Stimulated activated naive CD8-positive, alpha-beta T cell treated with anti-CD3 and anti-CD28 coated beads, Interleukin-15, Interleukin-2, amounts not matched to agents 100 U/mL and 50 U/mL, for 24 hours (primary cell): ENCODE results near the gene LMBRD2.
A peak's percentile ranks its signal among the peaks of the same experiment; 100 is the strongest.
"Not testable (repeated sequence)": the region's sequence is repeated elsewhere in the genome, so short reads cannot be mapped to it uniquely, and the experiment has no call there.

Experiments used
- ATAC-seq: fragments of 150-1000 bp; cut with Tn5 transposase; one replicate; pipeline ENCODE4 v1.10.0; 2021
- DNase-seq: peaks from one replicate; pipeline ENCODE4 v3.0.0; 2021

The LMBRD2 gene

DNA sequence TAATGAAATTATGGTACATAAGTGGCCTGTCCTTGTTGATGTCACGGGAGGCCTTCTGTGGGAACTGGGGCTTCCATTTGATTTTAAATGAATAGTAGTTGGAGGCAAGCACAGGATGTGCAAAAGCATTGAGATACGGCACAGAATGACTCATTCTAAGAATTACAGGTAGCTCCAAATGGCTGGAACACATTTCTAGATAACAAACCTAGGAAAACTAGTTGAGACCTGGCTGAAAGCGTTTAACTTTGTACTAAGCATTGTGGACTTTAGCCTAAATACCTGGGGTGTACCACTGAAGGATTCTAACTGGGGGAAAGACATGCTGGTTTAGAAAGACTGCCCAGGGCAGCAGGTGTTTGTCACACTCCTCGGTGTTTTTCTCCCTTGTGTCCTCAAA, 9.7 kb upstream of the LMBRD2 start:
- DNase-seq (no peak), ATAC-seq (no peak)

DNA sequence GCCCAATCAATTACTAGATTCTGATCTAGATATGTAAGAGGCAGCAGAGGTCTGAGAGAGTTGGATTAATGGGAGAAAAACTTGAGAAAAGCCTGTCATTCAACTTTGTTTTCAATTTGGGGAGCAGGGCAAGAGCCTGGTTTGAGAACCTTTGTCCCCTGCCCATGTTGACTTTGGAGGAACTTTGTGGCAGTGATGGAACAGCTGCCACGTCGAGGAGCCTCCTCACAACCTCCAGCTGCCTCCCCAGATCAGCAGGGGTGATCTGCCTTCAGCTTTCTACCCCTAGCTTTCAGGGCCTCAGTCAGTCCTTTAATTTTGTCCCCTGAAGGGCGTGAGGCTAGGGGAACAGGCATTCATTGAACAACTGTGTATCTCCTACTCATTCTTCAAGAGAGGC, 8.9 kb upstream of the LMBRD2 start:
- ATAC-seq = no peak
- no peak for DNase-seq

DNA sequence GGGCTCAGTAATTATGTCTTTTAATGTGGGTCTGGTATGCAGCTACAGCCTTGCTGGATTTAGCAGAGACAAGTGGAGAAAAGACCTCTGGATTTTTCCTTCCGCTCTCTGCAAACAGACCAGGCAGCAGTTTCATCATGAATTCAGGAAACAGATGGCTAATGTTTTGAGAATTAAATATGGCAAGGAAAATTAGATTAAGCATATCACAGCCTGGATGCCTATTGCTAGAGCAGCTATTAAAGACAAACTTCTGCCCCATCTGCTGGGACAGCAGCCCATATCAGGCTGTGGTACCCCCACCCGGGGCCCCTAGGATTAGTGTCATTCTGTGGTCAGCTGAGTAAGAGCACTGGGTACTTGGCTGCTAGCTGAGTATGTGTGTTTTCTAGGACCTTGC, 6.5 kb upstream of the LMBRD2 start:
- ATAC-seq (no peak), DNase-seq (no peak)

DNA sequence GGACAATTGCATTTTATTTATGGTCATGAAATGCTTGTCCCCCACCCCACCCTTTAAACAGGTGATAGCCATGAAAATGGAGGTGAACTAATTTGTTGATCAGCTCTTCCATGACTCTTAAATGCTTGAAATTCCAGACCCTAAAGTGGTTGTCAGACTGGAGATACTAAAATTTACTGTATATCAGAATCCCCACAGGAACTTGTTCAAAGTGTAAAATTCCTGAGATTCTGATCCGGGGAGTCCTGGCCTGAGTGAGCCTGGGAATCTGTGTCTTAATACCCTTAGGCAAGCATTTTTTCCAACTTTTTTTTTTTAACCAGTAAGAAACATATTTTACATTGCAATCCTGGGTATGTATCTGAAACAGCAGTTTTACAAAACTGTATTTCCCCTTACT, 4.9 kb upstream of the LMBRD2 start:
- DNase-seq (no peak), ATAC-seq (no peak)

DNA sequence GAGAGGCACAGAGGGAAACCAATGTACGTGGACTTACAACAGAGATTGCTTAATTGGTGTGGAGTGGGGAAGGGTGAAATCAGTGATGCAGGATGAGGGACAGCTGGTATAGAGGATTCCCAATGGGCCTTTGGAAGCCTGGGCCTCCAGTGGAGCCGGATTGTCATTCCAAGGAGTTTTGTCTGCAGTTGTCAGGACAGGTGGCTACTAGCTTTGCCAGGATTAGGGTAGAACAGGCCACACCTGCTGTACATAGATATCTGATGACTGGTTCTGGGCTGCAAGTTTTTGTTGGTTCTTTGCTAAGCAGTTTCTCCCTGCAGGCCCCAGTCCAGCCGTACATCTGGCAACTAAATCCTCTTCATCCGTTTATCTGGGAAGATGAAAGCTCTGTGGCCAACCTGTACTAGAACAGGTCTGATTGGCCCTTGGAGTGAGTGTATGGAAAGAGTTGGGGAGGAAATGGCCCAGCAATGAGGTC, 4.5 kb upstream of the LMBRD2 start:
- no peak for DNase-seq
- no peak for ATAC-seq

DNA sequence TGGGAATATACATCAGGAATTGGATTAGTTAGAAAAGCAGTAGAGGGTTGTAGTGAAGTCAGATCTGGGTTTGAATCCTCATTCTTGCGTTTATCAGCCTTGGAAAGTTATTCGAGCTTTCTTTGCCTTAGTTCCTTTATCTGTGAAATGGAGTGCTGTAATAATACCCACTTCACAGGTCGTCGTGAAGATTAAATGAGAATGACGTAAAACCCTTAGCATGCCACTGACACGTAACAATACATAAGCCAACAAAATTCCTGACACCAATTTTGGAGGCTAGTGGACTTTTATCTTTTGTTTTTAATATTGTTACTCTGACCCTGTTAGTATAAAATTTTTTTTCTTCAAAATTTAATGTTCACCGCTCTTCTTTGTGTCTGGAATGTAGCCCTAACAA, 3.6 kb upstream of the LMBRD2 start:
- DNase-seq = no peak
- ATAC-seq = no peak

DNA sequence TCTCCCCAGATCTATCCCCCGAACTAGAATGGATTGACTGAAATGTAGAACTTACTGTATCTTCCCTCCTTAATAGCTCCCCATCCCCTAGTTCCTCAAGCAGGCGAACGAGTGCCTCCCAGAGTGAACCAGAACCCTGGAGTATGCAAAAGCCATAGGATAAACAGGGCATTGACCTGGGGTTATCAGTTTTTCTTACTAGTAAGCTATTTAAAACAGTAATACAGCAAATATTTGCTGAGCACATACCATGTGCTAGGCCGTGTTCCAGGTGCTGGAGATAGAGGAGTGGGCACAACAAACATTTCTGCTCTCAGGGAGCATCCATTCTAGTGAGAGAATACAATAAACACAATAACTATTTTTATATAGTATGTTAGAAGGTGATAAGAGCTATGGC, 2.0 kb upstream of the LMBRD2 start:
- DNase-seq (no peak), ATAC-seq (no peak)

DNA sequence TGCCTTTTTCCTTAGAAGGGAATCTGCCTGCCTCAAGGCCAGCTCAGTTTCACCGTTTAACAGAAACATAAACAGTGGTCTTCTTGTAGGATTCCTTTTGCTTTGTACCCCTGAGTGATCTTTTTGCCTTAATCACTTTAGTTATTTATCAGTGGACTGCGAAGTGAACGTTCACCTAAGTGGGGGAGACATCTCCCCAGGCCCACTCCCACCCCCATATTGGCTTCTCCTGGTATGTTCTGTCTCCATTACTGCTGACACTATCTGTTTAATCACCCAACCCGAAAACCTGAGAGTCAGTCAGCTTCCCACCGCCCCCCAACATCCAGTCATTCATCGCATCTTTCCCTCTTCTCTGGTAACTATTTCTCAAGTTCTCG, 1.6 kb upstream of the LMBRD2 start:
- DNase-seq (no peak), ATAC-seq (no peak)

DNA sequence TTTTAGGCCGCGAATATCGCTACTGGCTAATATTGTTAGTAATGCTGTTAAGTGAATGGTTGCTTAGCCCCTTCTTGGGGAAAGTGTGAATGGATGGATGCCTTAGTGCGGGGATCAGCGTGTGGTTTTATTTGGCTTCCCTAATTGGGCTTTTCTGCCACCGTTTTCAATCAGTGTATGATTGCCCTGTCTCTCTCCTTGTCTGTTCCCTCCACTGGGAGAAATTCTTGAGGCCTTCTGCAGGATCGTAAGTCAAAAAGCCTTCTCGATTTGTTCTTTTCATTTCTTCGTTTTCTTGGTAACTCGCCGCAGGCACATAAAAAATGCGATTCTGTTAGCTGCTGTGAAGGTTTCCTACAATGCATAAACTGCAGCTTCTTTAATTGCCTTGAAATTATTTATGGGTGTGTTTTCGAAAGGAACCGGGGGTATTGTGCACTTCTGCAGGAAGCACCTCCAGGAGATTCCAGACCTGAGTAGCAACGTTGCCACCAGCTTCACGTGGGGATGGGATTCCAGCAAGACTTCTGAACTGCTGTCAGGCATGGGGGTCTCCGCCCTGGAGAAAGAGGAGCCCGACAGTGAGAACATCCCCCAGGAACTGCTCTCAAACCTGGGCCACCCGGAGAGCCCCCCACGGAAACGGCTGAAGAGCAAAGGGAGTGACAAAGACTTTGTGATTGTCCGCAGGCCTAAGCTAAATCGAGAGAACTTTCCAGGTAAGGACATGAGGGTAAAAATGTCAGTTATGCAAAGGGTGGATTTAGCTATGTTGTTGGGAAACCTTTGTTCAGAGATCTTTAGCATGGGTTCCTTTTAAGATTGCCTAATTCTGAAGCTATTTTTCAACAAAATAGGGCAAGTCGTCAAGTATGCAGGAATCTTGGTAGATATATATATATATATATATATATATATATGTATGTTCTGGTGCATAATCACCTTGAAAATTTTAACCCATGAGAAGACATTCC, 924 bp upstream of the LMBRD2 start:
- DNase-seq = no peak
- no peak for ATAC-seq

DNA sequence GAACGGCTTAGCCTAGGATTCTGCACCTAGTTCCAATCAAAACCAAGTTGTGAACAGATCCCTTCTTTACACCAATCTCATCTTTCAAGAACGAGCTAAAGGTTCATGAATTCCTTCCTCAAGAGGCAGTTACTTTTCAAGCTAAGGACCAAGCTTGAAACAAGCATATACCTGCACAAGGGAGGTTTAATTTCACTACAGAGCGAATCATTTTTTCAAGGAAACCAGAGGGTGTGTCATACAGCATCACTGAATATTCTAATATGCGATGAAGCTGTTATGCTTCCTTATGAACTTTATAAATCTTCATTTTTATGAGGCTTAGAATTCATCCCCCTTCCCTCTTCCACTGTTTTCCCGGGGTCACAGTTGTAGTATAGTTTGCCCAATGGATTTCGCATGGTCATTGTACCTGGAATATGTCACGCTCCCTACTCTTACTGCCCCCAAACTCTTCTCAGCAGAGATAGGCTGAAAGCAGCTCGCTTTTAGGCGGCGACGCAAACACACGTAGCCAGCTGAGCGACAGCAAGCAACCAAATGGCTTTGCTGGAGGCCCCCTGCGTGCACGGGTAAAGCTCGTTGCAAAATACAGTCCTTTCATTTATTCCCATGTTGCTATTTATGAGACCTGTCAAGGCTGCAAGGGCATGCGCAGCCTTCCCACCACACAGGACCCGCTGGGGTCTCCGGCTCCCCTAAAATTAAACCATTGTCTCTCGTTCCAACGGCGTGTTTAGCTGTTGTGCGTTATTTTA, 832 bp downstream of the LMBRD2 start:
- DNase-seq (peak; percentile 65), ATAC-seq (peak; percentile 24)

DNA sequence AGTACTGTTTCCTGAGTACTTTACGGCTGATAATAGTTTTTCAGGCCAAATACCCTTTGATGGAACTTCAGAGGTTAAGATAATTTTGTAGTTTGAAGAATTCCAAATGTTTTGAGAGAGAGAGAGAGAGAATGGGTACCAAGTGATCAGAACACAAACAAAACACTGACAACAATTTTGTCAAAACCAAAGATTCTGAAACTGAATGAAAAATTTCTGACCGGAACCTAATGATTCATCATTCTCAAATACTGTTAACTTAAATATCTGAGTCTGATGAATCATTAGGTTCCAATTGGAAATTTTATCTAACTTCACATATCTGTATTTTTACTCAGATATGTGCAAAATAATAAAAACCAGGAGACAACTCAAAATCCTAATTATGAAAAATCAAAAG, 4.0 kb downstream of the LMBRD2 start:
- ATAC-seq (no peak), DNase-seq (no peak)

DNA sequence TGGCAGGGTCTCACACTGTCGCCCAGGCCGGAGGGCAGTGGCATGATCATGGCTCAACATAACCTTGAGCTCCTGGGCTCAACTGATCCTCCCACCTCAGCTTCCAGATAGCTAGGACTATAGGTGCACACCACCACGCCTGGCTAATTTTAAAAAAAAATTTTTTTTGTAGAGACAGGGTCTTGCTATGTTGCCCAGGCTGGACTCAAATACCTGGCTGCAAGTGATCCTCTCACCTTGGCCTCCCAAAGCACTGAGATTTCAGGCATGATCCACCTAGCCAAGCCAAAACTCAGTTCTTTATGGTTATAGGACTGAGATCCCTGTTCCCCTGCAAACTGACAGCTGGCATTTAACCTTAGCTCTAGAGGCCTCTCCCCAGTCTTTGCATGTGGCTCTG, 5.3 kb downstream of the LMBRD2 start:
- DNase-seq (no peak), ATAC-seq (no peak)

DNA sequence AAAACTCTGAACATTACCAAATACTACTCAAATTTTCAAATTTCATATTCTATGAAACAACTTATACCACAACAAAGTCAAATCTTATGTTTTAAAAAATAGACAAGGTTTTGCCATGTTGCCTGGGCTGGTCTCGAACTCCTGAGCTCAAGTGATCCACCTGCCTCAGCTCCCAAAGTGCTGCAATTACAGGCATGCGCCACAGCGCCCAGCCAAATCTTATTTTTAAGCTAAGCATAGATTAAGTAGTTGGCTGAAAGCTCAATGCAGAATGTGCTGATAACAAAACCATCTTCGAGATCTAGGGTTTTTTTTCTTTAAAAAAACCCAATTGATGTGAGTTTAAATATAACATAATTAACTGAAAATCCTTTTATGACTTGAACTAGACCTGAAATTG, 6.4 kb downstream of the LMBRD2 start:
- ATAC-seq (no peak), DNase-seq (no peak)

DNA sequence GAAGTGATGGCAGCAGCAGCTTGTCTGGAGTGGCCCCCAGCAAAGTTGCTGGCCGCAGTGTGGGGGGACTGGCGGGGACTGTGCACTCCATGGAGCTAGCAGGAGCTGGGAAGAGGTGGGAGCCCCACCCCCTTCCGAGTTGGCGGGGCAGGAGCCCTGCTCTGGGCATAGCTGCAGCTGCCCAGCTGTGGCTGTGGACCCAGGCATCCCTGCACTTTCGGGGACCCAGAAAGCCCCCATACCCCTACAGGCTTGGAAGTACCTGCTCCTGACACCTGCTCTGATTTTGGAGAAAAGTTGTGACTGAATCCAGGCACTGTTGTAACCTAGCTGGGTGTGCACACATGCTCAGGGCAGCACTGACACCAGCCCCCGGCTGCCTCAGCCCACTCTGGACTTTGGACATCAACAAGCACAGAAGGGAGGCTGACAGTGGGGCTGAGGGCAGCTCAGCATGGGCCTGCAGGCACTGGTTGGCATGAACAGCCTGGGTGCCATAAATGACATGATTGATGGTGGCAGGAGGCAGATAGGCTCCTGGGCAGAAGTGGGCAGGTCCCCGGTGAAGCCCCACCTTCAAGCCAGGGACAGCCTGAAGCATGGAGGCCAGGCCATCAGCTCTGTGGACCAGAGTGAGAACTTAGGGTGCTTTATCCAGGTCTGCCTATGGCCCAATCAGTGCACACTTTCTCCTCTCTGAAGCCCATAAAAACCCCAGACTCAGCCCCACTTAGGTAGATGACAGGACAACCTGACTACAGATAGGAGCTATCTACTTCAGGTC, 12.6 kb downstream of the LMBRD2 start:
- no peak for ATAC-seq

DNA sequence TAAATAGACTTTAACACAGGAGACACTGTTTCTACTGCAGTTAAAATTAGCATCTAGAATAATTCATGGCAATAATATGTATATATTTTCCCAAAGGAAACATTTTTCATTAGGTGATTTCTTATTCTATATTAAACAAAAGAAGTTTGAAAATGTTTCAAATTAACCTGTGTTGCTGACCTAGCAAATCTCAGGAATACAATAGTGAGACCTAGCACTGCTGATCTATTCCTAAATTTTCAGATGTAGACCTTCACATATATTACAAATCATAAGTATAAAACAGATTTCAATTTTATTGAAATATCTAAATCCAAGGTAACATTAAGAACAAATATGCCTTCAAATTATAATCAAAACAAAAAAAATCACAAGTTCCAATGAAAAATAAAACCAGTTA, 15.1 kb downstream of the LMBRD2 start:
- DNase-seq (no peak), ATAC-seq (no peak)

More for the DNA sequence above, 12.6 kb downstream of the LMBRD2 start:
- DNase-seq = no peak

DNA sequence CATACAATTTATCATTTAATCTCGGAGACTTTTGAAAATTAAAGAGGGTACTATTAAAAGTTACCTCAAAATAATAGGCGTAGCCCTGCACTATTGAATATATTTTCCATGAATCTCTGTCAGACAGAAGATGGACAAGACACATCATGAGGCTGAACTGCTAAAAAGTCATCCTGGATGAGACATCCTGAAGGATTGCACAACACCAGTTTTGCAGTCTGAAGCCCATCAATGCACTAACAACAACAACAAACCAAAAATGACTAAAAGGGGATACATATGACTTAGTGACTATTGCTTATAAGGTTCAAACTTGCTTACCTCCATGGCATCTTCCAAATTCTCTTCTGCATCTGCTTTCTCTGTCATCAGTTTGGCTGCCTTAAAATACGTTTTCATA, 15.7 kb downstream of the LMBRD2 start:
- DNase-seq (no peak), ATAC-seq (no peak)

DNA sequence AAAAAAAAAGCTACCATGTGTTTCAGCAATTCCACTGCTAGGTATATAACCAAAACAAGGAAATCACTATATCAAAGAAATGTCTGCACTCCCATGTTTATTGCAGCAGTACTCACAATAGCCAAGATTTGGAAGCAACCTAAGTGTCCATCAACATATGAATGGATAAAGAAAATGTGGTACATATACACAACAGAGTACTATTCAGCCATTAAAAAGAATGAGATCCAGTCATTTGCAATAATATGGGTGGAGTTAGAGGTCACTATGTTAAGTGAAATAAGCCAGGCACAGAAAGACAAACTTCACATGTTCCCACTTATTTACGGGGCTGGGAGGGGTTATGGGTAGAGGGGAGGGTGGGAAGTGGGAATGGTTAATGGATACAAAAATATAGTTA, 18.7 kb downstream of the LMBRD2 start:
- DNase-seq, ATAC-seq: not testable (repeated sequence)

DNA sequence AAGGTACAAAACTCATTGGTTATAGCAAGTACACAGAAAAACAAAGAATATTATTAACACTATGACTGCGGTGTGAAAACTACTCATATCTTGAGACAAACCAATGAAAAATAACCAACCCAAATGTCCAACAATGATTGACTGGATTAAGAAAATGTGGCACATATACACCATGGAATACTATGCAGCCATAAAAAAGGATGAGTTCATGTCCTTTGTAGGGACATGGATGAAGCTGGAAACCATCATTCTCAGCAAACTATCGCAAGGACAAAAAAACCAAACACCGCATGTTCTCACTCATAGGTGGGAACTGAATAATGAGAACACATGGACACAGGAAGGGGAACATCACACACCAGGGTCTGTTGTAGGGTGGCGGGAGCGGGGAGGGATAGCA, 22.0 kb downstream of the LMBRD2 start:
- not testable (repeated sequence) for ATAC-seq, DNase-seq

DNA sequence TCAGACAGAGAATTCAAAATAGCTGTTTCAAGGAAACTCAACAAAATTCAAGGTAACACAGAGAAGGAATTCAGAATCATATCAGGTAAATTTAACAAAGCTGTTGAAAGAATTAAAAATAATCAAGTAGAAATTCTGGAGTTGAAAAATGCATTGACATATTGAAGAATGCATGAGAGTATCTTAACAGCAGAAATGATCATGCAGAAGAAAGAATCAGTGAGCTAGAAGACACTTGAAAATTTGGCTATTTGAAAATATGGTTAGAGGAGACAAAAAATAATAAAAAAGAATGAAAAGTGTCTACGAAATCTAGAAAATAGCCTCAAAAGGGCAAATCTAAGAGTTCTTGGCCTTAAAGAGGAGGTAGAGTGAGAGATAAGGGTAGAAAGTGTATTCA, 22.9 kb downstream of the LMBRD2 start:
- DNase-seq (no peak), ATAC-seq (no peak)

DNA sequence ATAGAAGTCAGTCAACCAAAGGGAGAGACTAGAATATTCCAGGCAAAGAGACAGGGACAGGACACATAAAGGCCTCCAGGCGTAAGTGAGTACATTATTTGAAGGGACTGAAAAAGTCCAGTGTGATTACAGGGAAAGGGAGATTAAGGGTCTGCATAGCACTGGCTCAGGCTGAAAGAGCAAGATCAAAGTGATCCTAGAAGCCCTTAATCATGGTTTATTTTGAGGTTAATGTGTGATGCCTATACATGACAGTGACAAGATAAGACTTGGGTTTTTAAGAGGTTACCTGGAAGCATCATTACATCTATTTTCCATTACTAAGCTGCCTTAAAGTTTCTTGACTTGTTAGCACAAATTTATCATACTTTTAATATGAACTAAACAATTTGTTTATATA, 25.8 kb downstream of the LMBRD2 start:
- ATAC-seq = peak; percentile 86
- no peak for DNase-seq

DNA sequence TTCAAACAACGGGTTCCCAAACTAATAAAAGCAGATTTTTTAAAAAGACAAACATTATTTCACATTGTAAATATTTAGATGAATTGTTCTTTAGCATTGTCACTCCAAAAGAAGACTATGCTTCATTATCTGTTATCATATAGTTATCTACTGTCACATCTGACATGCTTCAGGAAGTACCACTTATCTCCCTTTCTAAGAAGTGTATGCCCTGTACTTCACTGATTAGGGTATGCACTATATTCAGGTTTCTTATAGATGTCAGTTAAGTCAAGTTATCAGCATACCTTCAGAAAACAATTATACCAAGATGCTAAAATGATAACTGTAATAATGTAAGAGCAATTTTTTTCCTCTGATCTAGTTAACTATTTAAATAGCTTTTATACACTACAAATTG, 40.4 kb downstream of the LMBRD2 start:
- DNase-seq = no peak
- no peak for ATAC-seq

DNA sequence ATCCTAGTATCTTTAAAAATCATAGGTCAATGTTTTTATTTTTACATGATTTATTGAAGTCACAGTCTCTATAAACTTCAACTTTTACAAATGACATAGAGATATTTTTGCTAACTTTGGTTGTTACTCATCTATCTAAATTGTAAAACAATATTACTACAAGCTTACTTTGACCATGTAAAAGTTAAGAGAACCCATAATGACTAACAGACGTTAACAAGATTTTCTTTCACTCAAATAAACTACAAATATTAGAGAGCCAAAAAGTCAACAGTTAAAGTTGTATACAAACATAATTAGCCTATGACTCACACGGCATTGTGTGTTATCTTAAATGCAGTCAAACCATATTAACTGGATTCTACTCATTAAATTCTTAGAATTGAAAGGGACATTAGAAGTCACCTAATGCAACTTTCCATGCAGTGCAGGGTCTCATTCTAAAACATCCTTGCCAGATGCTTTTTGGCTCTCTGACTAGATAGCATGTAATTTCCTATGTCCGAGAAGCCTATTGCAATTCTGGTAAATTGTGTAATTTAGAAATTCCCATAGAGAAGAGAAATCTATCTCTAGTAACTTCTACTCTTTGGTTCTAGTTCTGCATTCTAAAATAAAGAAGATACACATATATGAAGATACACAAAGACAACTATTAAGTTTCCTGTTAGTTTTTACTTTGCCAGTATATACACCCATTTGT, 42.8 kb downstream of the LMBRD2 start:
- no peak for DNase-seq
- ATAC-seq = no peak
